Esophagus muscularis mucosa (tissue), 4 donors: ENCODE measurements around the gene CPLANE2. TPM values are rescaled to one million over a fixed set of nuclear protein-coding genes. Genes with fewer than 3 reads are reported as not detected.

Experiments
- DNase-seq: peaks from one replicate; pipeline ENCODE4 v3.0.0-alpha.2; 2017; ENCODE audit errors: extremely low spot score
- H3K27ac ChIP-seq, 4 donors: fragments of 200-600 bp; sonication (generic); replicated peaks in 1 of 4; 1 replicate in 3 of 4; 2 replicates in 1 of 4; pipeline ENCODE4 v1.5.1; 2016 to 2019; ENCODE audit warnings: mild to moderate bottlenecking in 1 of 4
- H3K27me3 ChIP-seq, 4 donors: fragments of 200-600 bp; sonication (generic); one replicate each; pipeline versions ENCODE4 v1.5.1 to v1.6.0; 2016 to 2019
- H3K36me3 ChIP-seq, 4 donors: fragments of 200-600 bp; sonication (generic); one replicate each; pipeline ENCODE4 v1.5.1; 2016 to 2019
- H3K4me1 ChIP-seq, 4 donors: fragments of 200-600 bp; sonication (generic); one replicate each; pipeline ENCODE4 v1.5.1; 2016 to 2019
- H3K4me3 ChIP-seq, 4 donors: fragments of 200-600 bp; sonication (generic); 1 replicate in 2 of 4; 2 replicates in 2 of 4; pipeline ENCODE4 v1.5.1; 2016 to 2019; ENCODE audit warnings: mild to moderate bottlenecking in 4 of 4, moderate library complexity in 1 of 4
- H3K9me3 ChIP-seq, 4 donors: fragments of 200-600 bp; sonication (generic); 1 replicate in 3 of 4; 2 replicates in 1 of 4; pipeline ENCODE4 v1.5.1; 2016 to 2019
- CTCF ChIP-seq, 3 experiments: fragments of 200-600 bp in 2 of 3; fragments of 450-650 bp in 1 of 3; sonication (generic) in 2 of 3; IDR thresholded peaks; one replicate each; pipeline ENCODE4 v1.5.1; 2017 to 2019; ENCODE audit warnings: antibody characterized with exemption in 3 of 3, mild to moderate bottlenecking in 2 of 3, moderate library complexity in 1 of 3
- EP300 ChIP-seq: sonication (generic); formaldehyde crosslinking; IDR thresholded peaks from one replicate; pipeline ENCODE4 v1.6.1; 2017; ENCODE audit warnings: antibody characterized with exemption
- POLR2A ChIP-seq: fragments of 450-650 bp; IDR thresholded peaks from one replicate; pipeline ENCODE4 v1.6.1; 2017; ENCODE audit warnings: antibody characterized with exemption, moderate library complexity, mild to moderate bottlenecking, low read depth
- POLR2AphosphoS5 ChIP-seq, 2 donors: sonication (generic); formaldehyde crosslinking; IDR thresholded peaks; one replicate each; pipeline ENCODE4 v1.6.1; 2017; ENCODE audit warnings: antibody characterized with exemption in 2 of 2
- WGBS: methylation state at CpG from one replicate; pipeline ENCODE4 v1.1.5; 2018; 5-methylcytosine and 5-hydroxymethylcytosine counted together
- intact Hi-C: fragments of 100-400 bp; cut with DNase I; formaldehyde crosslinking; loops from one replicate; pipeline ENCODE4 v1.15.1; 2023
- total RNA-seq, 4 donors: library from RNA; depleted of rRNA; stranded (reverse); fragments of >200 nt; gene quantifications; one replicate each; pipeline versions ENCODE4 v1.1.0 to v1.2.1, GENCODE V29; 2016

CPLANE2 gene
- total RNA-seq, 4 donors from 2014 or later: 7.5 to 26.0 (median 12.2) TPM

GRCh38 chr1:16205334-16205671, 31.7 kb downstream of the CPLANE2 start:
- TF ChIP-seq POLR2AphosphoS5 (IDR thresholded peaks at IDR 0.05) (no peak), CTCF (IDR thresholded peaks at IDR 0.05) (no peak), EP300 (no peak)
- H3K4me3 ChIP-seq: no peak overlapping the region
- DNase-seq: no peak
- intact Hi-C loops: loop anchor here (5.0 kb wide), 2 partner anchors 42 to 157 kb away; no protein-coding TSS in a partner anchor
- H3K27me3 ChIP-seq: no peaks in the 10 kb centered on the region
- H3K9me3 ChIP-seq: no peaks in the 10 kb centered on the region
- H3K27ac ChIP-seq: peak overlapping the region in 3 of 4 donors; percentile 80 to 93 (median 90)
- 90% methylated on average over 9 of the region's 11 CpGs for WGBS
- H3K4me1 ChIP-seq: peaks cover 10 to 28% (median 23%) of the 10 kb centered on the region in 4 donors
- H3K36me3 ChIP-seq: peaks cover 0 to 15% (median 4%) of the 10 kb centered on the region in 4 donors

- intact Hi-C loops: loop anchor here (5.0 kb wide), 2 partner anchors 43 to 158 kb away; no protein-coding TSS in a partner anchor
- peaks cover 10 to 28% (median 23%) of the 10 kb centered on the region in 4 donors for H3K4me1 ChIP-seq
- H3K9me3 ChIP-seq: no peaks in the 10 kb centered on the region
- DNase-seq: no peak
- peak overlapping the region in 2 of 4 donors; percentile 90 to 93 for H3K27ac ChIP-seq
- WGBS: 84% methylated on average over 8 of the region's 12 CpGs
- H3K27me3 ChIP-seq: no peaks in the 10 kb centered on the region
- H3K4me3 ChIP-seq: no peak overlapping the region
- TF ChIP-seq EP300 (no peak), CTCF (IDR thresholded peaks at IDR 0.05) (peak in 2 of 3 experiments; percentile 38 to 43)
- H3K36me3 ChIP-seq: peaks cover 0 to 15% (median 4%) of the 10 kb centered on the region in 4 donors
Measured at GRCh38 chr1:16204634-16205333, 32.2 kb downstream of the CPLANE2 start.

- Histone ChIP-seq H3K36me3 (peaks cover 0 to 15% (median 4%) of the 10 kb centered on the region in 4 donors), H3K4me3 (no peak overlapping the region), H3K27me3 (no peaks in the 10 kb centered on the region), H3K4me1 (peaks cover 10 to 28% (median 23%) of the 10 kb centered on the region in 4 donors), H3K9me3 (no peaks in the 10 kb centered on the region), H3K27ac (no peak overlapping the region)
- DNase-seq: no peak
- intact Hi-C loops: no loop called here
- TF ChIP-seq POLR2AphosphoS5 (IDR thresholded peaks at IDR 0.05): no peak
- no peak for TF ChIP-seq EP300
- no peak for TF ChIP-seq POLR2A
- TF ChIP-seq CTCF (IDR thresholded peaks at IDR 0.05): no peak
- 86% methylated on average over 2 of the region's 2 CpGs for WGBS
Measured at GRCh38 chr1:16204216-16204615, 32.8 kb downstream of the CPLANE2 start.

- Histone ChIP-seq H3K27ac (no peak overlapping the region), H3K9me3 (no peaks in the 10 kb centered on the region), H3K36me3 (peaks cover 0 to 16% (median 4%) of the 10 kb centered on the region in 4 donors), H3K4me3 (no peak overlapping the region), H3K4me1 (peaks cover 10 to 28% (median 23%) of the 10 kb centered on the region in 4 donors), H3K27me3 (no peaks in the 10 kb centered on the region)
- intact Hi-C loops: no loop called here
- TF ChIP-seq EP300 (no peak), POLR2AphosphoS5 (IDR thresholded peaks at IDR 0.05) (no peak), CTCF (IDR thresholded peaks at IDR 0.05) (no peak), POLR2A (no peak)
- 31% methylated on average over 3 of the region's 3 CpGs for WGBS
- DNase-seq: no peak
Measured at GRCh38 chr1:16203550-16203949, 33.4 kb downstream of the CPLANE2 start.
